Glomerular endothelial cell (primary cell): ENCODE results near the gene PDIA2. TPM values are rescaled to one million over a fixed set of nuclear protein-coding genes. Genes with fewer than 3 reads are reported as not detected.
"Not testable (repeated sequence)": the region's sequence is repeated elsewhere in the genome, so short reads cannot be mapped to it uniquely, and the experiment has no call there.

ENCODE experiments used
- DNase-seq: peaks from one replicate; pipeline ENCODE4 v3.0.0-alpha.2; 2011; ENCODE audit warnings: low read depth, low spot score; ENCODE audit errors: extremely low read depth
- total RNA-seq: library from RNA; depleted of rRNA; stranded (reverse); fragments of >200 nt; gene quantifications from 2 replicates; pipeline ENCODE4 v1.2.3, GENCODE V29; 2015

Gene PDIA2
- total RNA-seq, 1 donor from 2014 or later, result 0.23 TPM

DNA sequence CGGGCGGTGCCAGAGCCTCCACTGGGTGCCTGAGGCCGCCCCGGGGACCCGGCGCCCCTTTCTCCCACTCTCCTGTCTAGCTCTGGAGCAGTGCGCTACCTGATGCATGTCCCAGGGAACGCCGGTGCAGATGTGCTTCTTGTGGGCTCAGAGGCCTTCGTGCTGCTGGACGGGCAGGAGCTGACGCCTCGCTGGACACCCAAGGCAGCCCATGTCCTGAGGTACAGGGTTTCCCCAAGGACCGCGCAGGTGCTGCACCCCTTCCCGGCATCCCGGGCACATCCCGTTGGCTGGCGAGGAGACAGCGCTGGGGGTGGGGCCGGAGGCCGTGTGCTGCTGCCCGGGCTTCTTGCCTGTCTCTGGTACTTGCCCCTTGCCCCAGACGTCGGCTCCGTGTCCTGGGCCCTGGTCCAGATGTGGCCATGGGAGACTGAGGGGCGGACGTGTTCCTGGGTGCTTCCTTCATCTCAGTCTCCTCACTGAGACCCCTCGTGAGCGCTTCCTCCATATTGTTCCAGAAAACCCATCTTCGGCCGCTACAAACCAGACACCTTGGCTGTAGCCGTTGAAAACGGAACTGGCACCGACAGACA lies 19.7 kb upstream of the PDIA2 start:
- no peak for DNase-seq

DNA sequence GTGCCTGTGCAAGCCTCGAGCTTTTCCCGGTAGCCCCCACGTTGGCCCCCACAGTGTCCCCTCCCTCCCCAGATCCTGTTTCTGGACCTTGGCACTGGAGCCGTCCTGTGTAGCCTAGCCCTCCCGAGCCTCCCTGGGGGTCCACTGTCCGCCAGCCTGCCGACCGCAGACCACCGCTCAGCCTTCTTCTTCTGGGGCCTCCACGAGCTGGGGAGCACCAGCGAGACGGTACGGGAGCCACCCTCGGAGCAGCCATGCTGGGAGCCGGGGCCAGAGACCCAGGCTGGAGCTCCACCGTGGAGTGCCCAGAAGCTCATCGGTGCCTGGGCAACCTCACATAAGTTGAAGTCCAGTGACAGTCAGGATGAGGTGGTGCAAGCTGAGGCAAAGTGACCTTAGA lies 19.0 kb upstream of the PDIA2 start:
- DNase-seq, result no peak

DNA sequence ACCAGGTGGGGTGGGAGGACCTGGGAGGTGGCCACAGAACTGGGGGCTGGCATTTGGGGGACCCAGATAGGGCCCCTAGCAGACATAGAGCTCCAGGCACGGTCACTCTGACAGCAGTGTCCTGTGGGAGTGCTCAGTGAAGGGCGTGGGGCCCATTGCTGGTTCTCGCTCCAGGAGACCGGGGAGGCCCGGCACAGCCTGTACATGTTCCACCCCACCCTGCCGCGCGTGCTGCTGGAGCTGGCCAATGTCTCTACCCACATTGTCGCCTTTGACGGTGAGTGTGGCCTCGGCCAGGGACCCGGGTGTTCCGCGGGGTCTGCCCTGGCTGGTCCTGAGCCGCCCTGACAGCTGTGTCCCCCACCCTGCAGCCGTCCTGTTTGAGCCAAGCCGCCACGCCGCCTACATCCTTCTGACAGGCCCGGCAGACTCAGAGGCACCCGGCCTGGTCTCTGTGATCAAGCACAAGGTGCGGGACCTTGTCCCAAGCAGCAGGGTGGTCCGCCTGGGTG lies 18.5 kb upstream of the PDIA2 start:
- no peak for DNase-seq

DNA sequence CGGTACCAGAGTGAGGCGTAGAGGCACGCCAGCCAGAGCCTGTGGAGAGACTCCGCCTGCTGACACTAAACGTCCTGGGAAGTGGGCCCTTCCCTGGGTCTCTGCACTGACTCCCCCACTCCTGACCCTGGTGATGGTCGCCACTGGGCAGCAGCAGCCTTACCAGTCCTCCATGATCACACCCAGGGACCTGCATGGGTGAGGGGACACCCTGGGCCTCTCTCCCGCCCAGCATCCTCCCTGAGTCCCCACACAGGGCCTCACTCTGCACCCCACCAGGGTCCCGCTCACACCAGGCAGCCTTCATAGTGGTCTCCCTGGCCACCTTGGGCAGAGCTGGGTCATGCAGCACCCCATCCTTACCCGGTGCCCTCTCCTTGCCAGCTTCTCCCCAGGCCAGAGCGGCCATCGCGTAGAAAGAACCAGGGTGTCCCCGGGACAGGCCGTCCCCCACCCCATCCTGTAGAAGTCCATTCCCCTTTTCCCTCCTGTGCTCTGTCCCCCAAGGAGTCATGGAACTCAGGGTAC lies 17.9 kb upstream of the PDIA2 start:
- DNase-seq, result no peak

DNA sequence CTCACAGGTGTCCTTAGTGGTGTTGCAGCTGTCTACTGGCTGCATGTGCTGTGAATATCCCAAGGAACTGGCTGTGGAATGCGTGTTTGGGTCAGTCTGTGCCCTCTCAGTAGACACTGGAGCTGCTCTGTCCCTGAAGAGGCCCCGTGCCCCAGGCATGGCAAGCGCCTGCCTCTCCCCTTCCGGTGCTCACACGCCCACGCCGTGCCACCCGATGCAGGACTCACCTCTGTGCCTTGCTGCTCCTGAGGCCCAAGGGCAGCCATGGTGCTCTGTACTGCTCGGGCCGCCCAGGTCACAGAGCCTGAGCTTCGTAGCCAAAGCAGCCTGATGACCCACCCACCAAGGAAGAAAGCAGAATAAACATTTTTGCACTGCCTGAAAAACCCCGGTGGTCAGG lies 17.3 kb upstream of the PDIA2 start:
- no peak for DNase-seq

DNA sequence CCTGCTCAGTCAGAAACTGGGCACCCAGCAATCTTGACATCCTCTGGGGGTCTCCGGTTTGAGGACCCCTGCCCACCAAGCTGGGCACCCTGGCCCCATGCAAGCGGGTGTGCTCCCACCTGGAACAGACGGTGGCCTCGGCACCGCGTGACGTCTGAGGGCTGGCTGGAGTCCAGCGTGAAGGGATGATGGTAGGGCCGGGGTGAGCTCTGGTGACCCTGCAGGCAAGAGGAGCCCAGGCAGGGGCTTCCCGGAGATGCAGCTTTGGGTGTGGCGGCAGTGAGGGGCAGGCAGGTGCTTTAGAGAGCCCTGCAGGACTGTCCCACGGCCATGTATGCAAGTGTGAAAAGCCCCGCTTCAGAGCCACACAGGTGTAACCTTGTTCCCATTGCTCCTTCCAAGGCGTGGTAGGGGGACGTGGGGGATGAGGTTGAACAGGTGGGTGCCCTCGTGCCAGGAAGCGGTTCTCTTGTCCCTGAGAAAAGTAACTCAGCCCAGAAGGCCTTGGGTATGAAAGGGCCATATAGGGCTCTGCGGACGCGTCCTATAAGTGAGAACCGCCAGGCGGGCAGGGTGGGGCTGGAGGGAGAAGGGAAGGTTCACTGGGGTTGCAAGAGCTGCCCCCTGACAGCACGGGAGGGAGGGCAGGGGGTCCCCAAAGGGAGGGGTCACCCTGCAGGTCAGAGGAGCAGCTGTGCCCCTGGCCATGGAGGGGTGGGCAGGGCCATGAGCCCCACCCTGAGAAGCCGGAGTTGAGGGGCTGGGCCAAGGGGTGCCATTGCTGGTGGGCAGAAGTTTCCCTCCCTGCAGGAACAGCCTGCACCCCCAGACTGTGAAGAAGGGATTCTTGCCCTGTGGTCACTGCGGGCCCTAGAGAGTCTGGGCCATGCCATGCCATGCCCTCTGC lies 16.5 kb upstream of the PDIA2 start:
- no peak for DNase-seq

DNA sequence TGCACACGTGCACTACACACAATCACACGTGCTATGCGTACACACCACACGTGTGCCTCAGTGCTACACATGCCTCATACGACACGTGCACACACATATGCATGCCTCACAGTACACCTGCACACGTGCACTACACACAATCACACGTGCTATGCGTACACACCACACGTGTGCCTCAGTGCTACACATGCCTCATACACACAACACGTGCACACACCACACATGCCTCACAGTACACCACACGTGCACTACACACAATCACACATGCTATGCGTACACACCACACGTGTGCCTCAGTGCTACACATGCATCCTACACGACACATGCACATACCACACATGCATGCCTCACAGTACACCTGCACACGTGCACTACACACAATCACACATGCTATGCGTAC lies 15.4 kb upstream of the PDIA2 start:
- not testable (repeated sequence) for DNase-seq

DNA sequence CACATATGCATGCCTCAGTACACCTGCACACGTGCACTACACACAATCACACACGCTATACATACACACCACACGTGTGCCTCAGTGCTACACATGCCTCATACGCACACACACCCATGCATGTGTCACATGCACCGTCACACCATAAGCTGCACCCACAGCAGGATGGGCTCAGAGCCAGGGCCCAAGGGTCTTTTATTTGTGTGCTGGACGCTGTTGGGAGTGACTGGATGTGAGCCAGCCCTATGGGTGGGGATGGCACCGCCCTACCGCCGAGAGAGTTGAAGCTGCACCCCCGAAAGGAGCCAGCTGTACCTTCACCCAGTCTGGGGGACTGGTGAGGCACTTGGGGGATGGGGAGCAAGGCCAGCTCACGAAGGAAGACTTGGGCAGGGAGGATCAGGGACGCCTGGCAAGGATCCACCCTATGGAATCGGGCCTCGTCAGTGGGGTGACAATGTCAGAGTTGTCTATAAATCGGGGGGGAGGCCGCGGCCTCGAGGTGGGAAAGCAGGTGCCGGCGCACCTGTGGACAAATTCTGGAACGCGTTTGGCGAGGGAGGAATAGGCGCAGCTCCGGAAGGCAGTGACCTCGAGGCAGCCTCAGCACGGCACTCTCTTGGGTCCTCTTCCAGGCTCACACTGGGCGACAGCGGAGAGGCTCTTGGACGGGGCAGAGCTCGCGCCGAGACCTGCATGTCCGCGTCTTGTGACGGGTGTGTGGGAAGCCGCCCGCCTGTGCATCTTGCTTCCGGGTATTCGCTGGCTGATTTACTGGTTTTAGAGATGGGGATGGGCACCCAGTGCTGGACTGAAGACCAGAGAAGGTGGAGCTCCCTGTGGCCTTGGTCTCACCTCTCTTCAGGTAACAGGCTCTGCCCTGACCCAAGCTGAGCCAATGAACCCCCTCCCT lies 14.6 kb upstream of the PDIA2 start:
- no peak for DNase-seq

DNA sequence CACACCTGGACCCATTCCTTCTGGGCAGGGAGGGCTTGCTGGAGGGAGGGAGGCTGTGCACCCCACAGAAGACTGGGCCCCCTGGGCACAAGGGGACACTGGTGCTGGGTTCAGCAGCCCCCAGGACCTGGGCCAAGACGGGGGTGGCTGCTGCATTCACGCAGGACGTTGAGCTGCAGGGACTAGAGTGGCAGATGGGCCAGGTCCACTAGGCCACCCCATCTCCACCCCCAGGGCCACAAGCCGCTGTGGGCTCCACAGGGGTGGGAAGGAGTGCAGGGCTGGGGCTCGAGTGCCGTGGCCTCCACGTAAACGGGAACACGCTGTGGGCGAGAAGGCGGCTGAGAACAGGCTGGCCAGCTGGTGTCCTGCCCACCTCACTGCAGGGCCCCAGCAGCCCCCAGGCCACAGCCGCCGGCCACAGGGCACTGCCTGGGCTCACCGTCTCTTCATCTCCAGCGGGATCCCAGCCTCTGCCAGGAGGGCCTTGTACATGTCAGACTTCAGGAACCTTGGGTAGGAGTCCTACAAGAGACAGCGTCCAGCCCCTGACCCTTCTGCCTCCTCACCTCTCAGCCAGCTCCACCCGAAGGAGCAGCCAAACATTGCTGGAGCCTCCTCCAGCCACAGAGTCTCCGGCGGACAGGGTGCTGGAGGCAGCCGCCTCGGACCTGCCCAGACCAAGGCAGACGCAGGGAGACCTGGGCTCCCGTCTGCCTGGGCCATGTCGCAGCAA lies 13.7 kb upstream of the PDIA2 start:
- DNase-seq, result no peak

DNA sequence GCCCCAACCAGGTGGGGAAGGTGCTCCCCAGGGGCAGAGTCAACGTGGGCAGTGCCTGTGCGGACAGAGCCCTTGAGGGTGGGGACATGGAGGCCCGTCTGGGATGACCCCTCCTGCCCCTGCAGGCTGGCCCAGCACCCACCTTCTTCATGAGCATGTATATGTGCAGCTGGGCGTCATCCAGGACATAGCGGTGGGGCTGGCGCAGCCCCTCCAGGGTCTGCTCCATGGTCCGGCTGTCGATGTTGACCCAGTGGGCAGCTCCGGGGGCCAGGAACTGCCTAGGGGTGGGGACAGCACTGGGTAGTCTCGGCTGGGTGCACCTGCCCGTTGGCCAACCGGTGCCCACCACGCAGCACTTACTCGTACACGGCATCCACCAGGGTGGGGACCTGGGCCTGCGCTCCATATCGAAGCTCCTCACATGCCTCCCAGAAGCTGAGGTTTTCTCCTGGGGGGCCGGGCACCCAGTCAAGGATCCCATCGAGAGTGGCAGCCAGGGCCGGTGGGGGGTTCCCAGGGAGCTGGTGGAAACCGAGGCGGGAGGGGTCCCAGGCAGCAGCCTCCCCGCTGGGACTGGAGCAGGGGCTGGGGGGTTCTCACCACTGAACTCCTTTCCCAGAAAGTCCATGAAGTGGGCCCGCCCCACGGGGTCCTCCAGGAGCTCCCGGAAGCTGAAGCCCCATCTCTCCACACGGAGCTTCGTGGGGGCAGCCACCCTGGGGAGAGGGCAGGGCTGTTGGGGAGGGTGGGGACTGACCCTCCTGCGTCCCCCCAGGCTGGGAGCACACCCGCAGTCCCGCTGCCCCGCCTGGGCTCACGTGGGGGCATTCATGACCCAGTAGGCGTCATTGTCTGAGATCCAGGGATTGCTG lies 12.3 kb upstream of the PDIA2 start:
- DNase-seq, result no peak

DNA sequence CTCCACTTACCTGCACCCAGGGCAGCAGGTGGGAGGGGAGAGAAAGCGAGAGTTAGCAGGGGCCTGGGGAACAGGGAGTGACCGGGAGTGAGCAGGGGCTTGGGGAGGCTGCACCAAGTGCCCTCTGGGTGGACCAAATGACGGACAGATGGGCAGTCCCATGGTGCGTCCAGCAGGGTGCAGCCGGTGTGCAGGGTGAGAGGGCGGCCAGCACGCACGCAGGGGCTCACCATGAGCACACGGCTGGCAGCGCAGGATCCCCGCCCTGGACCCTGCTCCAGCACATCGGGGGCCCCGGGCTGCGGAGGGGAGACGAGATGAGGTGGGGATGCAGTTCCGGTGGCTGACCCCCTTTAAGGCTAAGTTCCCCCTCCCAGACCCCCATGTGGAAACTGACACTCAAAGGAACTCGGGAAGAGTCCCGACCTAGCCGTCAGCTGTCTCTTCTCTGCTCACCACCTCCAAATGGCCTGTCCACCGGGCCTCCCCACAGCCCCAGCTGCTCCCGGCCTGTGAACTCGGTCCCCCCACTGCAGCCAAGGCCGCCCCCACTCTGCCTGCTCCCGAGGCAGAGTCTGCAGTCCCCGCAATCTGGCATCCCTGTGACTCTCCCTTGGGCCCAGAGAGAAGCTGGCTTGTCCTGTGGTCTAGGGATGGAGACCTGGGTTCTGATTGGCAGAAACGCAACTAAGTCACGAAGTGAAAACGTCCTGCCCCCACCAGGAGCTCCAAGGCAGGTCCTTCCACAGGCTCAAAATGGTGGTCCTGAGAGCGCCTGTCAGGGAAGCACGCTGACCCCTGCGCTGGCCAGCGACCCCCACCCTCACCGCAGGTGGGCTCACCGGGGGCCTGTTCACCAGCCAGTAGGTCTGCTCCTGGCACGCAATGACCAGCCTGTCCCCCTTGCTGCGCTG lies 10.1 kb upstream of the PDIA2 start:
- DNase-seq, result no peak

DNA sequence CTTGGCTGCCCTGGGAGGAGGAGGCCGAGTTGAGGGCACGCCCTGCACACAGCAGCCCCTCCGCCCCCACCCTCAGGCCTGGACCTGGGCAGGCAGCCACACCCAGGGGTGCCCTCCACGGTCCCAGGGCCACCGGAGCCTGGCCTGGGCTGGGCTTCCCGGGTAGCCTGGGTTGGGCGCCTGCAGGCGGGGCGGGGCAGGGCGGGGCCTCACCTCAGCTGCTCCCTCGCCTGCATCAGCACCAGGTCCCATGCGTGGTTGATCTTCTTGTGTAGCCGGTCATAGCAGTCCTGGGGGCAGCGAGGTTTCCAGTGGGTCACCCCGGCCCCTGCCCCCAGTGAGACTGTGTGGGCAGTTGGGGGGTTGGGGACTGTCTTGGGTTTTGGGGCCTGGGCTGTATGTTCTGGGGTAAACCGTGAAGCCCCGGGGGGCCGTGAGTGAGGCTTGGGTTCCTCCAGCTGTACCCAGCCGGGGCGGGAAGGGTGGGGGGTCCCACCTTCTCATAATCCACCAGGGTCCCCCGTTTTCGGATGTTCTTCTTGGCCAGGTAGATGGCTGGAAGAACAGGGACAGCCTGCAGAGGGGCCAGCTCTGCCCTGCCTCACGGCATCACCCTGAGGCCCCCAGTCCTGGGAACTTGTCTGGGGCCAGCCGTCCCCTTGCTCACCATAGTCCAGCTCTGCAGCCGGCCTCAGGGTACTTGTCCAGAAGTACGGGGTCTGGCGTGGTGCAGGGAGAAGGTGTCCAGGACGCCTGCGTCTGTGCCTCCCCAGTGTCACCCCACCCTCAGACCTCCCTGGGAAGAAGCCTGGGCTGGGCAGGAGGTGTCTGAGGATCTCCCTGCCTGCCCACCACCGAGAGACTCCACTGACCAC lies 9.2 kb upstream of the PDIA2 start:
- DNase-seq, result no peak

DNA sequence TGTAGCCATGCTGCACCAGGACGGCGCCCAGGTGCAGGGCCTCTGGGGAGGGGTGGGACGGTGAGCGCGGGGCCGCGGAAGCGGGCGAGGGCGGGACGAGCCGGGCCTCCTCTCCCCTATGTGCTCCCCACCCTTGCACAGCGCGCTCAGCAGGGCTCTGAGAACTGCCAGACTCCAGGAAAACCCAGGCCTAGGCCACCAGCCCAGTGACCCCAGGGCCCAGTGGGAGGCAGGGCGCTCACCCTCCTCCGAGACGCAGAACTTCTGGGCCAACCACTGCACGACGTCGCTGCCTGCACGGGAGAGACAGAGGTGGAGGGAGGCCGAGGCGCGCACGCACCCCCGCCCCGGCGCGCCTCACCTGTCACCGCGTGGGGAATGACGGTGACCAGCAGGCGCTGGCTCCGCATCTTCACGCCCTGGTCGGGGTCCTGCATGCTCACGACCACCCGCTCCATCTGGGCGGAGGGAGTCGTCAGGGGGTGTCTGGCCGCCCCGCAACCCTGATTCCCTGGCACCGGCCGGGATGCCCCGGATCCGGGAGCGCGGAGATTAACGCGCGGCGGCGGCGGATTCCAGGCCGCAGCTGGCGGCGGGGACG lies 7.8 kb upstream of the PDIA2 start:
- DNase-seq, result no peak

DNA sequence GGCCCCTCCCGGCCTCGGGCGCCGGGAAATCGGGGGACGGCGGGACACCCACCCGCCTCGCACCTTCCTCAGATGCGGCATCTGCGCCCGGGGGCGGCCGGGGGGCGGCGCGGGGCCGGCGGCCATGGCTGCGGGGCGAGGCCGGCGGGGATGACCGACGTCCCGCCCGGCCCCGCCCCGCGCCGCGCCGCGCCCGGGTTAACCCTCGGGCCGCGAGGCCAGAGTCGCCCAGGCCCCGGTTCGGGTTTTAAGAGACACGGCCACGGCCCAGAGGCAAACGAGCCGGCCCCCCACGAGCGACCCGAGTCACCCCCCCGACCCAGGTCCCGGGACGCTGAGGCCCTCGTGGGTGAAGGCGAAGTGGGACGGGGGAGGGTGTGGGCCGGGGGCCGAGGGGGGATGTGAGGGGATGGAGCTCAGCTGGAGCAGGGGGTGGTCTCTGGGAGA lies 7.2 kb upstream of the PDIA2 start, which contains the start of gene RGS11:
RGS11 (minus strand) TSS at position 159 of the 447 bp plus-strand sequence; CDS start at position 126, 33 bp downstream.
- DNase-seq, result no peak

DNA sequence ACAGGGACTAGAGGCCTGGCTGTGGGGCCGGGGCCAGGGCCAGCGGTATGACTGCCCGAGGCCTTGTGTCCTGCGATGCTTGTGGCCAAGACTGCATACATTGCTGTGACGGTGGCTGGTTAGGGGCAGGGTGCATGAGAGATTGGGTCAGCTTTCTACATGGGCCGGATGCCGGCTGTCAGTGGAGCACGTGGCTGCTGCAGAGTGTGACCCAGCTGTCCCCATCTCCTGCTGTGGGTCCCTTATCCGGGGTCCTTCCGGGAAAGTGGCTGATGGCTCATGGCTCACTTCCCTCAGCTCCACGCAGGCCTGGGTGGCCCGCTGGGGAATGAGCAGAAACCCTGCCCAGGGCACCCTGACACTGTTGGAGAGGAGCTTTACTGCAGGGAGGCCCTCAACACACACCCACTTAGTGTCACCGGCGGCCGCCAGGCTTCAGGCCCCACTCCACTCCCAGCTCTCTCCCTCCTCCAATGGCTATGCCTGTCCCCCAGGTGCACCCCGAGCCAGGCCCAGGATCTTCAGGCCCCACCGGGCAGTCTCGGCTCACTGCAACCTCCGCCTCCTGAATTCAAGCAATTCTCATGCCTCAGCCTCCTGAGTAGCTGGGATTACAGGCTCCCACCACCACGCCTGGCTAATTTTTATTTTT lies 6.4 kb upstream of the PDIA2 start:
- DNase-seq, result no peak

DNA sequence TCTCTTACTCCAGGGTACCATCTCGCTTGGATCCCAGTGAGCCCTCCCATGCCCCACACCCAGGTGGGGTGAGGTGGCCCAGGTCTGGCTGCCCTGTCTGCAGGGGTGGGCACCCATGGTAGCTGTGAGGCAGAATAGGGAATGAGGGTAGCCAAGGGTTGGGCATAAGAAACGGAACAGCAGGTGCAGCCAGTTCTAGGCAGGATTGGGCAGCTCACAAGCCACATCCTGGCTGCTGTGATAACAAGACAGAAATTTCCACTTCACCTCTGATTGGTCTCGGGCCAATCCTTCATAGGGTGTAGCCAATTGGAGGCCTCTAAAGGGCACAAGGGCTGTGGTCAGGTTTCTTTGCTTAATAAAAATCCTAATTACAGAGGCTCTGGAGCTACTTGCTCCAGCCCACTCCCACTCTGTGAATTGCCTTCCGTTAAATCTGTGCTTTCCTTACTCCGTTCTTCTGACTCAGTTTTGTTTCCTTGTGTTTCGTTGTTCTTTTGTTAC lies 4.0 kb upstream of the PDIA2 start:
- peak; percentile 3 for DNase-seq
